ENCODE measurements around the gene GSKIP.
A peak's percentile ranks its signal among the peaks of the same experiment; 100 is the strongest.

The GSKIP gene

DNA sequence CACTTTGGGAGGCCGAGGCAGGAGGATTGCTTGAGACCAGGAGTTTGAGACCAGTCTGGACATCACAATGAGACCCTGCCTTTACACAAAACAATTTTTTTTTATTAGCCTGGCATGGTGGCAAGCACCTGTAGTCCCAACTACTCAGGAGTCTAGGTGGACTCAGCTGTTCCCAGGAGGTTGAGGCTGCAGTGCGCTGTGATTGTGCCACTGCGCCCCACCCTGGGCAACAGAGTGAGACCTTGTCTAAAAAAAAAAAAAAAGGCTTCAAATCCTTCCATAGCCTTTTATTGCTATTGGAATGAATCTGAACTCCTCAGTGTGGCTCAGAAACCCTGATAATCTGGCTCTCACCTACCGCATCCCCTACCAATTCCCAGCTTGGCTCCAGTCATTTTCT, 54.7 kb downstream of the GSKIP start:
- H3K4me1 ChIP-seq, result no peaks in the 10 kb centered on the region
- intact Hi-C loops (cut with DNase I; ENCODE audit: low total_unique reads), result no loop called here
- TF ChIP-seq, protein P1, sequence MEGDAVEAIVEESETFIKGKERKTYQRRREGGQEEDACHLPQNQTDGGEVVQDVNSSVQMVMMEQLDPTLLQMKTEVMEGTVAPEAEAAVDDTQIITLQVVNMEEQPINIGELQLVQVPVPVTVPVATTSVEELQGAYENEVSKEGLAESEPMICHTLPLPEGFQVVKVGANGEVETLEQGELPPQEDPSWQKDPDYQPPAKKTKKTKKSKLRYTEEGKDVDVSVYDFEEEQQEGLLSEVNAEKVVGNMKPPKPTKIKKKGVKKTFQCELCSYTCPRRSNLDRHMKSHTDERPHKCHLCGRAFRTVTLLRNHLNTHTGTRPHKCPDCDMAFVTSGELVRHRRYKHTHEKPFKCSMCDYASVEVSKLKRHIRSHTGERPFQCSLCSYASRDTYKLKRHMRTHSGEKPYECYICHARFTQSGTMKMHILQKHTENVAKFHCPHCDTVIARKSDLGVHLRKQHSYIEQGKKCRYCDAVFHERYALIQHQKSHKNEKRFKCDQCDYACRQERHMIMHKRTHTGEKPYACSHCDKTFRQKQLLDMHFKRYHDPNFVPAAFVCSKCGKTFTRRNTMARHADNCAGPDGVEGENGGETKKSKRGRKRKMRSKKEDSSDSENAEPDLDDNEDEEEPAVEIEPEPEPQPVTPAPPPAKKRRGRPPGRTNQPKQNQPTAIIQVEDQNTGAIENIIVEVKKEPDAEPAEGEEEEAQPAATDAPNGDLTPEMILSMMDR (IDR thresholded peaks at IDR 0.05), result no peak

DNA sequence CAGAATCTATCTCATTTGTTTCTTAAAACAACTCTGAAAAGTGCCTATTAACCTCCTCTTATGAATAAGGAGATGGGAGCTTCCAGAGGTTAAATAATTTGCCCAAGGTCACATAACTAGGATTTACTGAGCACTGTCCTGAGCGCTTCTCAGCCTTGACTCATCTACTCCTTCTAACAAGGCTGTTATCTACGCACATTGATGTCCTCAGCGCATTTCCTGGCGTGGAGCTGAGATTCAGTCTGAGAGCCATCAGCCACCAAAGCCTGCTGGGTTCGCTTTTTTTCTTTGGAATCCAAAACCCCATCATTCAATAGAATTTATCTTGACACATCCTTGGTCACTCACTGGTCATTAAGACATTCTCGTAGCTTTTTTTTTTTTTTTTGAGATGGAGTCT, 57.9 kb downstream of the GSKIP start:
- peaks cover 0 to 7% (median 5%) of the 10 kb centered on the region in 4 donors for H3K4me1 ChIP-seq
- no peak overlapping the region for H3K4me3 ChIP-seq
- no peak for DNase-seq
- H3K9me3 ChIP-seq, result no peaks in the 10 kb centered on the region
- no peaks in the 10 kb centered on the region for H3K36me3 ChIP-seq
- peaks cover 0 to 12% of the 10 kb centered on the region in 2 donors for H3K27me3 ChIP-seq
- TF ChIP-seq, protein P1 (IDR thresholded peaks at IDR 0.05), result no peak
- H3K27ac ChIP-seq, result no peak overlapping the region
- intact Hi-C loops (cut with DNase I; ENCODE audit: low total_unique reads), result loop anchor here (5.0 kb wide), 1 partner anchor 124 kb away; no protein-coding TSS in a partner anchor

More for the DNA sequence above, 54.7 kb downstream of the GSKIP start:
- H3K4me3 ChIP-seq, result no peak overlapping the region
- H3K9me3 ChIP-seq, result no peaks in the 10 kb centered on the region
- H3K36me3 ChIP-seq, result no peaks in the 10 kb centered on the region
- no peak overlapping the region for H3K27ac ChIP-seq
- no peak for DNase-seq
- H3K27me3 ChIP-seq, result peaks cover 0 to under 1% of the 10 kb centered on the region in 2 donors

DNA sequence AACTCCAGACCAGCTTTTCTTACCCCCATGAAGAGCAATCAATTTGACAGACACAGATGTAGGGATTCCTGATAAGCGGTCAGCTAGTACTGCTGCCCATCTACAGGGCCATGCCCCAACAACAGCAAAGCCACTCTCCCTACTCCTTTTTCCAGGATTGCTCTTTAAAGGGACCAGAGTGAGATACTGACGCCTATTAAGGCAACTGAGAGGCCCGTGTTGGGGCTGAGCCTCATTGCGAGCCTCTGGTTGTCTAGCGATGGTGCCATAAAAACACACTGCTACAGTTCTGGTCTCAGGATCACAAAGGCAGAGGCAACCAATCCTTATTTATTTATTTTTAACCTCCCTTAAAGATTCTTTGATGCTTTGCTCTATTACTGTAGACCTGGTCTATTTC, 59.7 kb downstream of the GSKIP start:
- intact Hi-C loops (cut with DNase I; ENCODE audit: low total_unique reads), result loop anchor here (5.0 kb wide), 1 partner anchor 126 kb away; no protein-coding TSS in a partner anchor
- Histone ChIP-seq H3K27me3 (peaks cover 0 to 12% of the 10 kb centered on the region in 2 donors), H3K4me1 (peaks cover 0 to 7% (median 5%) of the 10 kb centered on the region in 4 donors), H3K27ac (no peak overlapping the region), H3K36me3 (no peaks in the 10 kb centered on the region), H3K9me3 (no peaks in the 10 kb centered on the region), H3K4me3 (no peak overlapping the region)
- no peak for DNase-seq
- TF ChIP-seq, protein P1 (IDR thresholded peaks at IDR 0.05), result no peak

DNA sequence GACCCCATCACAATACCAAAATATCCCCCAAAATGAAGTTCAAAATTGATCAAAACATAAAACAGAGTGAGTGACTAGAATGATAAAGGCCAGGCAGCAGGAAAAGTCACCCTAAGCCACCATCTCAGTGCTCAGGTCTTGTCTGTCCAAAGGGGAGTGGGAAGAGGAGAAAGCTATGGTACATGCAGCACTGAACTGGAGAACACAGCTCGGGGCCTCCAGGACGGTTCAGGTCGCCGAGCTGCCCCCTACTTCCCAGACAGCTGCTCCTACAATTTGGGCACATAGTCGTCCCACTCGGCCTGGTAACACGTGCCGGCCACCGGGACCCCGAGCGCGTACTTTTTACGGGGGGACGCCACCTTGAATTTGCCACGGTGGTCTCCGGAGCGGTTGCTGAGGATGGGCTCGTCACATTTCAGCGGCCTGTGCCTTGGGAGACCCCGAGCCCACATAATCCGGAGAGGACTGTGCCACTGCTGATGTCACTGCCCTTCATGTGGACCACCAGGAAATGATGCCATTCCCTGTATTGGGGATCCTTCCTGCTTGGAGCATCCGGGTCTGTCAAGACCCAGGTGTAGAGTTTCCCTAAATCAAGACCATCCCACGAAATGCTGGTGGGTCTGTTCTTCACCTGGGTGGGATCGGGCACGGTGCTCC, 60.3 kb downstream of the GSKIP start:
- TF ChIP-seq, protein P1 (IDR thresholded peaks at IDR 0.05), result no peak
- Histone ChIP-seq H3K27ac (no peak overlapping the region), H3K4me1 (peaks cover 0 to 7% (median 5%) of the 10 kb centered on the region in 4 donors), H3K36me3 (no peaks in the 10 kb centered on the region), H3K27me3 (peaks cover 0 to 12% of the 10 kb centered on the region in 2 donors), H3K4me3 (peak overlapping the region in 1 of 2 donors; percentile 39), H3K9me3 (no peaks in the 10 kb centered on the region)
- intact Hi-C loops (cut with DNase I; ENCODE audit: low total_unique reads), result loop anchor here (5.0 kb wide), 1 partner anchor 126 kb away; no protein-coding TSS in a partner anchor
- DNase-seq, result no peak

DNA sequence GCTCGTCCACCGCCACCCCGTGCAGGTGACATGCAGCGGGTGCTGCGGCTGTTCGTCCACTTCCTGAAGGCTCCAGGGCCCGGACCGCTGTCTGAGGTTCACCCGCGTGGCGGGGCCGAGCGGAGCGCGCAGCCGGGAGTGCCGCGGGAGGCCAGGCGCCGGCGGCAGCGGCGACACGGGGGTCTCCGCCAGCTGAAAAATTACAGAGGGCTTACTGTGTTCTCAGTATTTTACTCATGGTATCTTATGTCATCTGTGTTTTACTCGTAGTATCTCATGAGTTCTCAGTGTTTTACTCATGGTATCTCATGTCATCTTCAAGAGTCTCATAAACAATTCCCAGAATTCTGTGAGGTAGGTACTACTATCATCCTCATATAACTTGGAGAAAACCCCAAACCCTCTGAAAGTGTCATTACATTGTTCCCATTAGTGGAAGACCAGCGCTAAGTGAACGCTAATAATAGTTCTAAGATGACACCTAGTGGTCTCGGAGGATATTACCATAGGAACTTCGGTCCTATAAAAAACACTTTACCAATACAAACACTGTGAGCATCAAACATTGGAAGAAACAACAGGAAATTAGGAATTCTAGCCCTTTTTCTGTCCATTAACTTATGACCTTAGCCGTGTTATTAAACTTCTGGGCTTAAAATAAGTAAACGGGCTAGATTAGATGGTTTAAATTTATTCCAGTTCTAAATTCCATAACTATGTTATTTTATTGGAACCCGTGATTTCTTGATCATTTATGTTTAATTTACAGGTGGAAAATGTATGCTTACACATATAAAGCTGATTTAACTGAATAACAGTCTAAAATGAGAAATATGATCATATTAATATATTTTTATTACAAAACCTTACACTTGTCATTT, 61.0 kb downstream of the GSKIP start:
- TF ChIP-seq, protein P1 (IDR thresholded peaks at IDR 0.05), result peak; percentile 73 to 87
- intact Hi-C loops (cut with DNase I; ENCODE audit: low total_unique reads), result loop anchor here (5.0 kb wide), 1 partner anchor 127 kb away; no protein-coding TSS in a partner anchor
- H3K36me3 ChIP-seq, result no peaks in the 10 kb centered on the region
- H3K4me1 ChIP-seq, result peaks cover 0 to 7% (median 5%) of the 10 kb centered on the region in 4 donors
- peak in 1 of 2 donors; percentile 21 for DNase-seq
- H3K27me3 ChIP-seq, result peaks cover 0 to 12% of the 10 kb centered on the region in 2 donors
- no peaks in the 10 kb centered on the region for H3K9me3 ChIP-seq
- H3K27ac ChIP-seq, result no peak overlapping the region
- H3K4me3 ChIP-seq, result peak overlapping the region; percentile 11 to 39

Measured in tibial artery (tissue), 4 donors.